WTC11 (cell line): ENCODE measurements around the gene RPL29. TPM values are rescaled to one million over a fixed set of nuclear protein-coding genes. Genes with fewer than 3 reads are reported as not detected.
A peak's percentile ranks its signal among the peaks of the same experiment; 100 is the strongest.

Experiments used
- ATAC-seq: fragments of 200-7000 bp; cut with Tn5 transposase; 2 replicates; pipeline ENCODE4 v1.10.0; 2021; ENCODE audit warnings: mild to moderate bottlenecking, moderate library complexity
- CTCF ChIA-PET: fragments of 300-600 bp; sonication (Branson Sonifier 250); formaldehyde crosslinking; loops from one replicate; lab custom pipeline; 2021; ENCODE audit warnings: antibody characterized with exemption; lab: Charles Lee
- POLR2A ChIA-PET: fragments of 350-600 bp; sonication (Branson Sonifier 250); formaldehyde crosslinking; loops from one replicate; lab custom pipeline; 2021; ENCODE audit warnings: antibody characterized with exemption; lab: Charles Lee
- DNase-seq: peaks from one replicate; pipeline ENCODE4 v3.0.0; 2021; ENCODE audit warnings: low spot score
- H3K27ac Mint-ChIP-seq: 2 replicates; pipeline ENCODE4 v1.8.0; 2021; ENCODE audit warnings: mixed read lengths
- H3K27me3 Mint-ChIP-seq: 2 replicates; pipeline ENCODE4 v1.8.0; 2021; ENCODE audit warnings: low read depth, mild to moderate bottlenecking, moderate library complexity, mixed read lengths
- H3K36me3 Mint-ChIP-seq: 2 replicates; pipeline ENCODE4 v1.8.0; 2021; ENCODE audit warnings: mixed read lengths
- H3K4me1 Mint-ChIP-seq: 2 replicates; pipeline ENCODE4 v1.8.0; 2022; ENCODE audit warnings: mixed read lengths
- H3K4me3 Mint-ChIP-seq: 2 replicates; pipeline ENCODE4 v1.8.0; 2021; ENCODE audit warnings: mild to moderate bottlenecking, moderate library complexity, mixed read lengths
- H3K9me3 Mint-ChIP-seq: 2 replicates; pipeline ENCODE4 v1.8.0; 2021; ENCODE audit warnings: mixed read lengths
- AFF4 ChIP-seq: sonication (generic); formaldehyde crosslinking; IDR thresholded peaks from 2 replicates; pipeline ENCODE4 v1.8.1; 2023; ENCODE audit warnings: mild to moderate bottlenecking, missing genetic modification reagents, borderline replicate concordance
- CREB1 ChIP-seq: sonication (generic); formaldehyde crosslinking; IDR thresholded peaks from 2 replicates; pipeline ENCODE4 v1.8.0; 2023; ENCODE audit warnings: mild to moderate bottlenecking, missing genetic modification reagents
- CTCF ChIP-seq: fragments of 200-600 bp; IDR thresholded peaks from 2 replicates; pipeline ENCODE4 v1.8.0; 2022; ENCODE audit warnings: antibody characterized with exemption
- PREB ChIP-seq: sonication (generic); formaldehyde crosslinking; IDR thresholded peaks from 2 replicates; pipeline ENCODE4 v1.8.1; 2022; ENCODE audit warnings: mild to moderate bottlenecking, missing genetic modification reagents, moderate library complexity, borderline replicate concordance
- RELA ChIP-seq: sonication (generic); formaldehyde crosslinking; IDR thresholded peaks from 2 replicates; pipeline ENCODE4 v1.8.1; 2022; ENCODE audit warnings: missing genetic modification reagents, mild to moderate bottlenecking, borderline replicate concordance
- SP1 ChIP-seq: sonication (generic); formaldehyde crosslinking; conservative IDR thresholded peaks from 2 replicates; pipeline ENCODE4 v1.8.1; 2022; ENCODE audit warnings: missing genetic modification reagents
- TEAD4 ChIP-seq: sonication (generic); formaldehyde crosslinking; IDR thresholded peaks from 2 replicates; pipeline ENCODE4 v1.8.0; 2022; ENCODE audit warnings: mild to moderate bottlenecking, missing genetic modification reagents
- TP53 ChIP-seq: sonication (generic); formaldehyde crosslinking; IDR thresholded peaks from 2 replicates; pipeline ENCODE4 v1.8.1; 2023; ENCODE audit warnings: mild to moderate bottlenecking, missing genetic modification reagents
- ZMAT4 ChIP-seq: fragments of 250-450 bp; sonication (Bioruptor Pico); IDR thresholded peaks from 2 replicates; pipeline ENCODE4 v1.9.0; 2021; ENCODE audit warnings: mild to moderate bottlenecking
- ZNF121 ChIP-seq: sonication (generic); formaldehyde crosslinking; IDR thresholded peaks from 2 replicates; pipeline ENCODE4 v1.8.0; 2023; ENCODE audit warnings: missing genetic modification reagents
- ZNF512 ChIP-seq: sonication (generic); formaldehyde crosslinking; IDR thresholded peaks from 2 replicates; pipeline ENCODE4 v1.8.1; 2022; ENCODE audit warnings: missing genetic modification reagents, borderline replicate concordance
- total RNA-seq: library from RNA; stranded (reverse); gene quantifications from 3 replicates; pipeline ENCODE4 v1.2.3, GENCODE V29; 2021
- TF ChIP-seq, protein P1 (sequence below): sonication (generic); formaldehyde crosslinking; IDR thresholded peaks from 2 replicates; pipeline ENCODE4 v1.8.1; 2023; ENCODE audit warnings: mild to moderate bottlenecking, moderate library complexity, missing genetic modification reagents

RPL29 gene
- total RNA-seq, 1 experiment from 2014 or later, result 1,343 TPM

GRCh38 chr3:51986010-51986947, 9.4 kb downstream of the RPL29 start (continued):
- no peak for TF ChIP-seq ZNF512 (CRISPR knock-in tag)
- TF ChIP-seq SP1 (CRISPR knock-in tag), result no peak
- no peak for TF ChIP-seq CREB1
- no peak for TF ChIP-seq AFF4
- TF ChIP-seq PREB (CRISPR knock-in tag), result no peak
- no peak for TF ChIP-seq CTCF

- no peaks in the 10 kb centered on the region for H3K9me3 Mint-ChIP-seq
- peaks cover 28% of the 10 kb centered on the region for H3K4me1 Mint-ChIP-seq
- TF ChIP-seq TEAD4, result no peak
- no peak for TF ChIP-seq ZNF121 (CRISPR knock-in tag)
- no peak for TF ChIP-seq TP53
- TF ChIP-seq, protein P1, sequence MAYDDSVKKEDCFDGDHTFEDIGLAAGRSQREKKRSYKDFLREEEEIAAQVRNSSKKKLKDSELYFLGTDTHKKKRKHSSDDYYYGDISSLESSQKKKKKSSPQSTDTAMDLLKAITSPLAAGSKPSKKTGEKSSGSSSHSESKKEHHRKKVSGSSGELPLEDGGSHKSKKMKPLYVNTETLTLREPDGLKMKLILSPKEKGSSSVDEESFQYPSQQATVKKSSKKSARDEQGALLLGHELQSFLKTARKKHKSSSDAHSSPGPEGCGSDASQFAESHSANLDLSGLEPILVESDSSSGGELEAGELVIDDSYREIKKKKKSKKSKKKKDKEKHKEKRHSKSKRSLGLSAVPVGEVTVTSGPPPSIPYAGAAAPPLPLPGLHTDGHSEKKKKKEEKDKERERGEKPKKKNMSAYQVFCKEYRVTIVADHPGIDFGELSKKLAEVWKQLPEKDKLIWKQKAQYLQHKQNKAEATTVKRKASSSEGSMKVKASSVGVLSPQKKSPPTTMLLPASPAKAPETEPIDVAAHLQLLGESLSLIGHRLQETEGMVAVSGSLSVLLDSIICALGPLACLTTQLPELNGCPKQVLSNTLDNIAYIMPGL (CRISPR knock-in tag), result no peak
- ATAC-seq (no peak), DNase-seq (no peak)
- POLR2A ChIA-PET, result no interaction called here
- CTCF ChIA-PET, result interaction anchor here (0.7 to 4.4 kb wide), 4 partner anchors 12 to 71 kb away, joined by 4 to 60 read pairs (median 31); partner anchors contain the start of genes ABHD14A, ABHD14B and DUSP7
- H3K27me3 Mint-ChIP-seq, result no peaks in the 10 kb centered on the region
- peaks cover 2% of the 10 kb centered on the region; the same call in 1 of the 2 replicates for H3K36me3 Mint-ChIP-seq
- peak overlapping the region; percentile 27 for H3K4me3 Mint-ChIP-seq
- H3K27ac Mint-ChIP-seq, result no peak overlapping the region
These were observed 10.6 kb downstream of the RPL29 start for GRCh38 chr3:51985063-51985462.

- Mint-ChIP-seq H3K4me3 (peak overlapping the region; percentile 84), H3K27ac (no peak overlapping the region), H3K27me3 (no peaks in the 10 kb centered on the region), H3K9me3 (no peaks in the 10 kb centered on the region), H3K4me1 (peaks cover 28% of the 10 kb centered on the region), H3K36me3 (peaks cover 2% of the 10 kb centered on the region; the same call in 1 of the 2 replicates)
- no peak for ATAC-seq
- CTCF ChIA-PET, result interaction anchor here (0.9 to 4.4 kb wide), 5 partner anchors 11 to 265 kb away, joined by 4 to 60 read pairs (median 27); partner anchors contain the start of genes ABHD14A, ABHD14B, DUSP7 and RPL29
- POLR2A ChIA-PET, result interaction anchor here (2.4 kb wide), 1 partner anchor 11 kb away, joined by 14 read pairs; the partner anchor contains the start of gene RPL29
- 0 out of 2 replicates have a peak, but pooled peaks have one; percentile 22 for TF ChIP-seq RELA (CRISPR knock-in tag)
- no peak for TF ChIP-seq ZMAT4 (CRISPR knock-in tag)
- no peak for DNase-seq
These were observed 11.4 kb downstream of the RPL29 start for GRCh38 chr3:51984269-51984647.
